AG04449 (cell line): Measurements from ENCODE around the gene STUB1.

Experiments used
- CTCF ChIA-PET: fragments of 350-600 bp; formaldehyde crosslinking; extraction: SDS; loops from one replicate; lab custom pipeline; 2021; ENCODE audit warnings: antibody characterized with exemption; lab: Yijun Ruan, JAX
- POLR2A ChIA-PET: fragments of 400-600, 350-600 bp; formaldehyde crosslinking; extraction: SDS; loops from one replicate; lab custom pipeline; 2020; ENCODE audit warnings: antibody characterized with exemption, inconsistent platforms; lab: Yijun Ruan, JAX
- DNase-seq: peaks from one replicate; pipeline ENCODE4 v3.0.0-alpha.2; 2010; ENCODE audit warnings: low read depth, low spot score
- H3K4me3 ChIP-seq: 2 replicates; pipeline ENCODE4 v1.5.1; 2011; ENCODE audit warnings: low read depth, mild to moderate bottlenecking, control low read depth, low read length
- CTCF ChIP-seq: IDR thresholded peaks from one replicate; pipeline ENCODE4 v1.5.1; 2011; ENCODE audit warnings: mild to moderate bottlenecking, moderate library complexity, low read length, control low read depth, inconsistent platforms; ENCODE audit not compliant: insufficient read depth; ENCODE audit errors: missing control alignments

STUB1 gene

GRCh38 chr16:682493-683395 is 2.5 kb downstream of the STUB1 start:
- ChIA-PET POLR2A (no interaction called here), CTCF (interaction anchor here (1.4 kb wide), 1 partner anchor 15 kb away, joined by 3 read pairs; no protein-coding TSS in a partner anchor)
- TF ChIP-seq CTCF: no peak
- DNase-seq: no peak
- peak overlapping the region; percentile 67 for H3K4me3 ChIP-seq

- ChIA-PET POLR2A (interaction anchor here (1.2 kb wide), 1 partner anchor 8 kb away, joined by 7 read pairs; the partner anchor contains the start of gene RHBDL1), CTCF (no interaction called here)
- peak overlapping the region; percentile 67 for H3K4me3 ChIP-seq
- no peak for TF ChIP-seq CTCF
- no peak for DNase-seq
These were observed 3.3 kb downstream of the STUB1 start for GRCh38 chr16:683396-684070.

- ChIA-PET POLR2A (interaction anchor here (0.7 to 1.2 kb wide), 2 partner anchors 9 to 27 kb away, joined by 3 to 7 read pairs; partner anchors contain the start of gene RHBDL1), CTCF (no interaction called here)
- no peak for TF ChIP-seq CTCF
- peak within 1 kb of the TSS; percentile 67 for H3K4me3 ChIP-seq
- DNase-seq: peak; percentile 60
These were observed 4.0 kb downstream of the STUB1 start, which contains the start of gene JMJD8 for GRCh38 chr16:684071-684794. JMJD8 (minus strand) TSS chr16:684334; CDS start chr16:684319, 15 bp downstream.

- CTCF ChIA-PET: interaction anchor here (1.3 to 1.5 kb wide), 2 partner anchors 17 to 31 kb away, joined by 5 to 8 read pairs; partner anchors contain the start of gene RHOT2
- no peak overlapping the region for H3K4me3 ChIP-seq
- TF ChIP-seq CTCF: no peak
- POLR2A ChIA-PET: interaction anchor here (0.7 kb wide), 1 partner anchor 28 kb away, joined by 3 read pairs; no protein-coding TSS in a partner anchor
- no peak for DNase-seq
These were observed 4.9 kb downstream of the STUB1 start for GRCh38 chr16:684961-685696.

GRCh38 chr16:685967-686366 is 5.8 kb downstream of the STUB1 start:
- H3K4me3 ChIP-seq: no peak overlapping the region
- ChIA-PET CTCF (interaction anchor here (1.2 to 1.5 kb wide), 3 partner anchors 10 to 30 kb away, joined by 5 to 8 read pairs (median 5); partner anchors contain the start of genes RHBDL1 and RHOT2), POLR2A (interaction anchor here (1.4 kb wide), 1 partner anchor 35 kb away, joined by 5 read pairs; the partner anchor contains the start of gene ANTKMT)
- no peak for DNase-seq
- peak; percentile 49 for TF ChIP-seq CTCF
